ENCODE data around the gene BRPF1. TPM values are rescaled to one million over a fixed set of nuclear protein-coding genes. Genes with fewer than 3 reads are reported as not detected.

The BRPF1 gene
- total and polyA plus RNA-seq, 4 donors = 2.0 to 11.2 (median 6.5) TPM

DNA sequence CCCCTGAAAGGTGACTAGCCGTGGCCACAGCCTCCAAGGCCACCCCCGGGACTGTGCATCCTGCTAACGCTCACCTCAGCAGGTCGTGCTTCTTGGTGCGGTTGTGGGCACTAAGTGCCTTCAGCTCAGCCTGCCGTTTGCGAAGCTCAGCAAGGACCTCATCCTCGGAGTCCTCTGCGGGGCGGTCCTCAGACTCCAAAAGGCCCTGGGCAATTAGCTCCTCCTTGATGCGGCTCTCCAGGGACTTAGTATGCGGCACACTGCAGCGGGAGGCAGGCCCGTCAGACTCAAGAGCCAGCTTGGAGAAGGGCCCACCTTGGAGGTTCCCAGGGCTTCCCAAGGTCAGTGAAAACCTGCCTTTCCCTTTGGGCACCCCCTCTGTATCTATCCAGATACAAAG lies 52.4 kb downstream of the BRPF1 start:
- TF ChIP-seq FOXA2 (IDR thresholded peaks at IDR 0.05) = no peak
- TF ChIP-seq, protein P1, sequence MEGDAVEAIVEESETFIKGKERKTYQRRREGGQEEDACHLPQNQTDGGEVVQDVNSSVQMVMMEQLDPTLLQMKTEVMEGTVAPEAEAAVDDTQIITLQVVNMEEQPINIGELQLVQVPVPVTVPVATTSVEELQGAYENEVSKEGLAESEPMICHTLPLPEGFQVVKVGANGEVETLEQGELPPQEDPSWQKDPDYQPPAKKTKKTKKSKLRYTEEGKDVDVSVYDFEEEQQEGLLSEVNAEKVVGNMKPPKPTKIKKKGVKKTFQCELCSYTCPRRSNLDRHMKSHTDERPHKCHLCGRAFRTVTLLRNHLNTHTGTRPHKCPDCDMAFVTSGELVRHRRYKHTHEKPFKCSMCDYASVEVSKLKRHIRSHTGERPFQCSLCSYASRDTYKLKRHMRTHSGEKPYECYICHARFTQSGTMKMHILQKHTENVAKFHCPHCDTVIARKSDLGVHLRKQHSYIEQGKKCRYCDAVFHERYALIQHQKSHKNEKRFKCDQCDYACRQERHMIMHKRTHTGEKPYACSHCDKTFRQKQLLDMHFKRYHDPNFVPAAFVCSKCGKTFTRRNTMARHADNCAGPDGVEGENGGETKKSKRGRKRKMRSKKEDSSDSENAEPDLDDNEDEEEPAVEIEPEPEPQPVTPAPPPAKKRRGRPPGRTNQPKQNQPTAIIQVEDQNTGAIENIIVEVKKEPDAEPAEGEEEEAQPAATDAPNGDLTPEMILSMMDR (IDR thresholded peaks at IDR 0.05; ENCODE audit: low read depth, low read length, missing input control) = no peak
- TF ChIP-seq RXRA (IDR thresholded peaks at IDR 0.05) = no peak
- no peak for TF ChIP-seq NR2F2 (IDR thresholded peaks at IDR 0.05)
- TF ChIP-seq TAF1 (conservative IDR thresholded peaks at IDR 0.05) = no peak
- TF ChIP-seq GABPA (IDR thresholded peaks at IDR 0.05 in 1 of 2, conservative IDR thresholded peaks at IDR 0.05 in 1 of 2) = no peak
- no peak for TF ChIP-seq SP1 (IDR thresholded peaks at IDR 0.05)
- Histone ChIP-seq H3K4me1 (ENCODE audit: control insufficient read depth in 4 of 4, insufficient read depth in 4 of 4, low read length in 3 of 4) (peaks cover 6 to 30% (median 17%) of the 10 kb centered on the region in 4 donors), H3K27ac (ENCODE audit: low read depth in 1 of 2, low read length in 2 of 2) (no peak overlapping the region), H3K4me3 (ENCODE audit: low read depth in 1 of 3, low read length in 3 of 3) (no peak overlapping the region), H3K9me3 (ENCODE audit: control insufficient read depth in 4 of 4, low read length in 3 of 4) (no peaks in the 10 kb centered on the region), H3K9ac (ENCODE audit: low read depth in 1 of 2, low read length in 2 of 2) (no peak overlapping the region), H3K27me3 (ENCODE audit: control insufficient read depth in 4 of 4, insufficient read depth in 4 of 4, low read length in 3 of 4) (no peaks in the 10 kb centered on the region), H3K36me3 (ENCODE audit: control insufficient read depth in 4 of 4, insufficient read depth in 3 of 4, low read depth in 1 of 4, low read length in 3 of 4) (peaks cover 2 to 37% (median 25%) of the 10 kb centered on the region in 4 donors)
- 96% methylated on average over 14 of the region's 14 CpGs for WGBS
- no peak for DNase-seq (ENCODE audit: low spot score)

GRCh38 chr3:9784965-9785364 lies 53.4 kb downstream of the BRPF1 start:
- H3K4me1 ChIP-seq (ENCODE audit: control insufficient read depth in 4 of 4, insufficient read depth in 4 of 4, low read length in 3 of 4) = peaks cover 6 to 24% (median 15%) of the 10 kb centered on the region in 4 donors
- DNase-seq (ENCODE audit: low spot score) = no peak
- no peak for TF ChIP-seq GABPA (IDR thresholded peaks at IDR 0.05 in 1 of 2, conservative IDR thresholded peaks at IDR 0.05 in 1 of 2)
- TF ChIP-seq HNF4A (conservative IDR thresholded peaks at IDR 0.05) = no peak
- no peak for TF ChIP-seq FOXA2 (IDR thresholded peaks at IDR 0.05)
- no peak for TF ChIP-seq SP1 (IDR thresholded peaks at IDR 0.05)
- TF ChIP-seq EGR1 (IDR thresholded peaks at IDR 0.05; ENCODE audit: low read depth in 2 of 2) = no peak
- no peak for TF ChIP-seq JUND (IDR thresholded peaks at IDR 0.05)
- no peak for TF ChIP-seq HNF4G (IDR thresholded peaks at IDR 0.05)
- TF ChIP-seq FOXA1 (IDR thresholded peaks at IDR 0.05) = no peak
- no peak for TF ChIP-seq RAD21 (IDR thresholded peaks at IDR 0.05)
- no peak for TF ChIP-seq TAF1 (conservative IDR thresholded peaks at IDR 0.05)
- TF ChIP-seq, protein P2, sequence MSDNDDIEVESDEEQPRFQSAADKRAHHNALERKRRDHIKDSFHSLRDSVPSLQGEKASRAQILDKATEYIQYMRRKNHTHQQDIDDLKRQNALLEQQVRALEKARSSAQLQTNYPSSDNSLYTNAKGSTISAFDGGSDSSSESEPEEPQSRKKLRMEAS (IDR thresholded peaks at IDR 0.05) = no peak
- TF ChIP-seq, protein P3, sequence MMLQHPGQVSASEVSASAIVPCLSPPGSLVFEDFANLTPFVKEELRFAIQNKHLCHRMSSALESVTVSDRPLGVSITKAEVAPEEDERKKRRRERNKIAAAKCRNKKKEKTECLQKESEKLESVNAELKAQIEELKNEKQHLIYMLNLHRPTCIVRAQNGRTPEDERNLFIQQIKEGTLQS (IDR thresholded peaks at IDR 0.05) = no peak
- no peak for TF ChIP-seq NR2F2 (IDR thresholded peaks at IDR 0.05)
- no peak for TF ChIP-seq YY1 (IDR thresholded peaks at IDR 0.05)
- TF ChIP-seq, protein P4, sequence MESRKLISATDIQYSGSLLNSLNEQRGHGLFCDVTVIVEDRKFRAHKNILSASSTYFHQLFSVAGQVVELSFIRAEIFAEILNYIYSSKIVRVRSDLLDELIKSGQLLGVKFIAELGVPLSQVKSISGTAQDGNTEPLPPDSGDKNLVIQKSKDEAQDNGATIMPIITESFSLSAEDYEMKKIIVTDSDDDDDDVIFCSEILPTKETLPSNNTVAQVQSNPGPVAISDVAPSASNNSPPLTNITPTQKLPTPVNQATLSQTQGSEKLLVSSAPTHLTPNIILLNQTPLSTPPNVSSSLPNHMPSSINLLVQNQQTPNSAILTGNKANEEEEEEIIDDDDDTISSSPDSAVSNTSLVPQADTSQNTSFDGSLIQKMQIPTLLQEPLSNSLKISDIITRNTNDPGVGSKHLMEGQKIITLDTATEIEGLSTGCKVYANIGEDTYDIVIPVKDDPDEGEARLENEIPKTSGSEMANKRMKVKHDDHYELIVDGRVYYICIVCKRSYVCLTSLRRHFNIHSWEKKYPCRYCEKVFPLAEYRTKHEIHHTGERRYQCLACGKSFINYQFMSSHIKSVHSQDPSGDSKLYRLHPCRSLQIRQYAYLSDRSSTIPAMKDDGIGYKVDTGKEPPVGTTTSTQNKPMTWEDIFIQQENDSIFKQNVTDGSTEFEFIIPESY (IDR thresholded peaks at IDR 0.05) = no peak
- TF ChIP-seq, protein P1 (IDR thresholded peaks at IDR 0.05; ENCODE audit: low read depth, low read length, missing input control) = no peak
- no peak for TF ChIP-seq RXRA (IDR thresholded peaks at IDR 0.05)
- H3K4me3 ChIP-seq (ENCODE audit: low read depth in 1 of 3, low read length in 3 of 3) = no peak overlapping the region
- peaks cover 2 to 47% (median 34%) of the 10 kb centered on the region in 4 donors for H3K36me3 ChIP-seq (ENCODE audit: control insufficient read depth in 4 of 4, insufficient read depth in 3 of 4, low read depth in 1 of 4, low read length in 3 of 4)
- no peaks in the 10 kb centered on the region for H3K27me3 ChIP-seq (ENCODE audit: control insufficient read depth in 4 of 4, insufficient read depth in 4 of 4, low read length in 3 of 4)
- no peak overlapping the region for H3K27ac ChIP-seq (ENCODE audit: low read depth in 1 of 2, low read length in 2 of 2)
- H3K9ac ChIP-seq (ENCODE audit: low read depth in 1 of 2, low read length in 2 of 2) = no peak overlapping the region
- WGBS = 96% methylated on average over 4 of the region's 4 CpGs
- H3K9me3 ChIP-seq (ENCODE audit: control insufficient read depth in 4 of 4, low read length in 3 of 4) = no peaks in the 10 kb centered on the region
